ENCODE results near the gene KRT83.
"Not testable (repeated sequence)": the region's sequence is repeated elsewhere in the genome, so short reads cannot be mapped to it uniquely, and the experiment has no call there.

KRT83 gene

DNA sequence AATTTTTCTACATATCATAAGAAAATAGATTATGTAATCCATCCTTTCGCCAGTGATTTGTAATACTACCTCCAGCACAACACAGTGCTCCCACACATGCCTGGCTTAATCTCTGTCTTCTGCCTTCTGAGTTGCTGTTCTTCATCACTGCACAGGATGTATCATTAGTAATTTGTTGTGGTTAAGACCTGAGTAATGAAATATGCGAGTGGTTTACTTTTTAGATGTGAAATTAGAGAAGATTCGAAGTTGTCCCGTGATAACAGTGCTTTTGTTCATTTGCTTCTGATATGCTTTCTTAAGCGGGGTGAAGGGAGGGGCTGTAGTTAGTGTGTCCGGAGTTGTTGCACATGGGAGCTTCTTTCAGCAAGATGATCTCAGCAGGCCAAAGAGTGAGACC lies 28.0 kb upstream of the KRT83 start:
- DNase-seq (ENCODE audit: low read depth), result no peak
- no peak overlapping the region for H3K4me3 ChIP-seq (ENCODE audit: low read depth, low read length)
- TF ChIP-seq, protein P1, sequence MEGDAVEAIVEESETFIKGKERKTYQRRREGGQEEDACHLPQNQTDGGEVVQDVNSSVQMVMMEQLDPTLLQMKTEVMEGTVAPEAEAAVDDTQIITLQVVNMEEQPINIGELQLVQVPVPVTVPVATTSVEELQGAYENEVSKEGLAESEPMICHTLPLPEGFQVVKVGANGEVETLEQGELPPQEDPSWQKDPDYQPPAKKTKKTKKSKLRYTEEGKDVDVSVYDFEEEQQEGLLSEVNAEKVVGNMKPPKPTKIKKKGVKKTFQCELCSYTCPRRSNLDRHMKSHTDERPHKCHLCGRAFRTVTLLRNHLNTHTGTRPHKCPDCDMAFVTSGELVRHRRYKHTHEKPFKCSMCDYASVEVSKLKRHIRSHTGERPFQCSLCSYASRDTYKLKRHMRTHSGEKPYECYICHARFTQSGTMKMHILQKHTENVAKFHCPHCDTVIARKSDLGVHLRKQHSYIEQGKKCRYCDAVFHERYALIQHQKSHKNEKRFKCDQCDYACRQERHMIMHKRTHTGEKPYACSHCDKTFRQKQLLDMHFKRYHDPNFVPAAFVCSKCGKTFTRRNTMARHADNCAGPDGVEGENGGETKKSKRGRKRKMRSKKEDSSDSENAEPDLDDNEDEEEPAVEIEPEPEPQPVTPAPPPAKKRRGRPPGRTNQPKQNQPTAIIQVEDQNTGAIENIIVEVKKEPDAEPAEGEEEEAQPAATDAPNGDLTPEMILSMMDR (IDR thresholded peaks at IDR 0.05; ENCODE audit: low read depth, low read length, missing control alignments), result no peak

DNA sequence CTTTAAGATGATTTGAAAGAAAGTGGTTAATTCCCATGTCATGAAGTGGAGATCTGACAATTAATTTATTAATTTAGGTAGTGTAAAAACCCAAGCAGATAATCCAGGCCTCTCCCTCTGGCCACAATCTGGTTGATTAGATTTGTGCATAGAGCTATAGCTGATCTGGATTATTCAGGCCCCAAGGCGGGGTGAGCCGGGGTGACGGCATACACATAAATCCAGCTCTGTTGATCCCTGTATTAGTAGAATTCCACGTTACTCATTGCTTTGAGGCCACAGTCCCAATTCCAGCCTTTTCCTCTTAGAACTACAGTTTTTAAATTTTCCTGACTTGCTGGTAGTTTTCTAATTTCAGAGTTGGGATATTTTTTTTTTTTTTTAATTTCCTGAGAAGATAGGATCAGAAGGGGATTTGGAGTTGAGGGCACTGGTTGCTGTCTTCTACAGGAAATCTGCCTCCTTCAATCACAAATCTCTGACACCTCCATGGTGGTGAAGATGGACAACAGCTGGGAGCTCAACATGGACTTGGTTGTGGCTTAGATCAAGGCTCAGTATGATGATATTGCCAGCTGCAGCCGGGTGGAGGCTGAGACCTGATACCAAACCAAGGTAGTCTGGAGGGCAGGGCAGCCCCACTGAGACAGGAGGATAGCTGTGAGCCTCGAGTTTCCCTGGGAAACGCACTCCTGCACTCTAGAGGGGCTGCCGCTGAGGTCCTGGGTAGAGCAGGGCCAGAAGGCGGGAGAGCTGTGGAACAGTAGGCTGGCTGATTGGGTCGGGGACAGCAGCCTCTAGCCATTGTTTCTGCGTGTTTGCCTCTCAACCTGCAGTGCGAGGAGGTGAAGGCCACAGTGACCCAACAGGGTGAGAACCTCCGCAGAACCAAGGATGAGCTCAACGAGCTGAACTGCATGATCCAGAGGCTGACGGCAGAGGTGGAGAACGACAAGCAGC lies 26.6 kb upstream of the KRT83 start:
- DNase-seq (ENCODE audit: low read depth), result no peak
- TF ChIP-seq, protein P1 (IDR thresholded peaks at IDR 0.05; ENCODE audit: low read depth, low read length, missing control alignments), result no peak
- no peak overlapping the region for H3K4me3 ChIP-seq (ENCODE audit: low read depth, low read length)

DNA sequence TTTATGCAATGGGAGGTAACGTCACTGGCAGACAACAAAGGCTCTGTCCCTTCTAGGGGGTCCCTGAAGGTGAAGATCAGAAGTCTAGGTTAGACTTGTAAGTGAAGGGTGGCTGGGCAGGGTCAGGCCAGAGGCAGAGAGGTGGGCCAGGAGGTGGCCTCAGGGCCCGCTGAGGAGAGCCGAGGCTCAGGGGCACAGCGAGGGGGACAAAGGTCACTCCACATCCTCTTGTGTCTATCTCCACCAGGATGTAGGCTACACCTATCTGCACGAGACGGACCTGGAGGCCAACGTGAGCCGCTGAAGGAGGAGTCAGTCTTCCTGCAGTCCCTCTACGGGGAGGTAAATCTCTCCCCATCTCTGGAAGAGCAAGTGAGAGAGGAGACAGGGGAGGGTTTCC lies 25.8 kb upstream of the KRT83 start:
- TF ChIP-seq, protein P1 (IDR thresholded peaks at IDR 0.05; ENCODE audit: low read depth, low read length, missing control alignments), result no peak
- DNase-seq (ENCODE audit: low read depth), result no peak
- no peak overlapping the region for H3K4me3 ChIP-seq (ENCODE audit: low read depth, low read length)

DNA sequence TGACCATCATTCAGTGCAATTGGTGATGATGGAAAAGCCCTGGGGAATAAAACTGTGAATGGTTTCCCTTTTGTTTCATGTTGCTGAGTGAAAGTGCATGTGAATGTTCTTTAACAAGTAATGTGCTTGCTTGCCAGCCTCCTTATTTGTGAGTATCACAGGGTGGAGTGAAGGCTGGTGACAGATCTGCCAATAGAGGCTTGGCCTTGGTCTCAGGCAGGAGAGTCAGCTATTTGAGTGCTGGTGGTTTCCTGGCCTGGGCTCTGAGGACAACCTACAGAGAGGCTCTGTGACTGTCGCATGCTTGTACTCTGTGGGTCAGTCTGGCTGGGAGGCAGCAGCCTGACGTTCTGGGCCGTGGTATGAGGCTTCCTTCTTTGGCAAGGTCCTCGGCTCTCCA lies 25.4 kb upstream of the KRT83 start:
- TF ChIP-seq, protein P1 (IDR thresholded peaks at IDR 0.05; ENCODE audit: low read depth, low read length, missing control alignments), result no peak
- DNase-seq (ENCODE audit: low read depth), result no peak
- no peak overlapping the region for H3K4me3 ChIP-seq (ENCODE audit: low read depth, low read length)

DNA sequence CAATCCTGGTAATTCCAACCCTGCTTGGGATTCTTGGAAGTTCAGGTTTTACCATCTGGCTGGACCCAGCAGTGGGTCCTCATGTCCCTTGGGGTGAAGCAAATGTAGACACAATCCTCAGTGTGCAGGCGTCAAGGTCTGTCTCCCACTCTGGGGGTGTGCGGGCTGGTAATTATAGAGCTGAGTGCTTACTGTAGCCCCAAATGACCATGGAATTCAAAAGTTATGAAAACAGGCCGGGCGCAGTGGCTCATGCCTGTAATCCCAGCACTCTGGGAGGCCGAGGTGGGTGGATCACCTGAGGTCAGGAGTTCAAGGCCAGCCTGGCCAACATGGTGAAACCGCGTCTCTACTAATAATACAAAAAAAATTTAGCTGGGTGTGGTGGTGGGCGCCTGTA lies 23.8 kb upstream of the KRT83 start:
- not testable (repeated sequence) for DNase-seq (ENCODE audit: low read depth); H3K4me3 ChIP-seq (ENCODE audit: low read depth, low read length)

DNA sequence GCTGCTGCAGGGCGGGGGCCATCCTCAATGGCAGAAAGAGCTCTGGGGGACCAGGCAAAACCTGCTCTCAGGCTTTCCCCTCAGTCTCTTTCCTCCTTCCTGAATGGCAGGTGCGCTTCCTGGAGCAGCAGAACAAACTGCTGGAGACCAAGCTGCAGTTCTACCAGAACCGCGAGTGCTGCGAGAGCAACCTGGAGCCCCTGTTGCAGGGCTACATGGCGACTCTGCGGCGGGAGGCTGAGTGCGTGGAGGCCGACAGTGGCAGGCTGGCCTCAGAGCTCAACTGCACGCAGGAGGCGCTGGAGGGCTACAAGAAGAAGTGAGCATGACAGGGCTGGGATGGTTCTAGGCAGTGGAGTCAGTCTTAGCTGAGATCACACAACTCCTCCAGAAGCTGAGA lies 22.9 kb upstream of the KRT83 start:
- TF ChIP-seq, protein P1 (IDR thresholded peaks at IDR 0.05; ENCODE audit: low read depth, low read length, missing control alignments), result no peak
- DNase-seq (ENCODE audit: low read depth), result no peak
- H3K4me3 ChIP-seq (ENCODE audit: low read depth, low read length), result no peak overlapping the region

DNA sequence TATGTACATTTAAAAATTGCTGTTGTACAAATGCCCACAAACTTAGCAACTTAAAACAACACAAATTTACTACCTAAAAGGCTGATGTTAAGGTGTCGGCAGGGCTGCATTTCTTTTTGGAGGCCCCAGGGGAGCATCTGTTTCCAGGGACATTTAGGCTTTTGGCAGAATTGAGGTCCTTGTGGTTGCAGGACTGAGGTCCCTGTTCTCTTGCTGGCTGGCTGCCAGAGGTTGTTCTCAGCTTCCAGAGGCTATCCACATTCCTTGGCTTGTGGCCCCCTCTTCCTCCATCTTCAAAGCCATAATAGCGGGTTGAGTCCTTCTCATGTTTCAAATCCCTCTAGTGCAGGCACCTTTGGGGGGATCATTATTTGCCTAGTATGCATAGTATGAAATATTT lies 22.4 kb upstream of the KRT83 start:
- H3K4me3 ChIP-seq (ENCODE audit: low read depth, low read length), result no peak overlapping the region

More for the DNA sequence above, 22.4 kb upstream of the KRT83 start:
- DNase-seq (ENCODE audit: low read depth), result no peak
- TF ChIP-seq, protein P1 (IDR thresholded peaks at IDR 0.05; ENCODE audit: low read depth, low read length, missing control alignments), result no peak
